Measurements from ENCODE around the gene AK6.

GRCh38 chr5:69315972-69316371 lies 53.3 kb downstream of the AK6 start:
- TF ChIP-seq SP1 (IDR thresholded peaks at IDR 0.05): no peak
- no peak for TF ChIP-seq FOXM1 (IDR thresholded peaks at IDR 0.05; ENCODE audit: borderline replicate concordance)
- no peak for TF ChIP-seq ELF4 (IDR thresholded peaks at IDR 0.05)
- TF ChIP-seq TARDBP (IDR thresholded peaks at IDR 0.05): no peak
- TF ChIP-seq HDGF (IDR thresholded peaks at IDR 0.05; ENCODE audit: borderline replicate concordance): no peak
- no peak for TF ChIP-seq CTBP1 (IDR thresholded peaks at IDR 0.05; ENCODE audit: borderline replicate concordance)
- no peak for TF ChIP-seq FOXA1 (IDR thresholded peaks at IDR 0.05)
- TF ChIP-seq BHLHE40 (IDR thresholded peaks at IDR 0.05; ENCODE audit: borderline replicate concordance): no peak
- no peak for TF ChIP-seq LEF1 (IDR thresholded peaks at IDR 0.05; ENCODE audit: borderline replicate concordance)
- TF ChIP-seq ARNT (IDR thresholded peaks at IDR 0.05): no peak
- TF ChIP-seq ZNF384 (IDR thresholded peaks at IDR 0.05): no peak
- TF ChIP-seq PKNOX1 (IDR thresholded peaks at IDR 0.05): no peak
- TF ChIP-seq NFRKB (IDR thresholded peaks at IDR 0.05): no peak
- no peak for TF ChIP-seq L3MBTL2 (conservative IDR thresholded peaks at IDR 0.05)

Measured in HEK293T (cell line).